Activated CD4-positive, CD25-positive, alpha-beta regulatory T cell treated with anti-CD3 and anti-CD28 coated beads, Interleukin-2, amount 50 U/mL, for 72 hours (primary cell): Measurements from ENCODE around the gene RFPL1.
"Not testable (repeated sequence)": the region's sequence is repeated elsewhere in the genome, so short reads cannot be mapped to it uniquely, and the experiment has no call there.

Experiments
- DNase-seq: peaks from one replicate; pipeline ENCODE4 v3.0.0; 2021

RFPL1 gene

DNA sequence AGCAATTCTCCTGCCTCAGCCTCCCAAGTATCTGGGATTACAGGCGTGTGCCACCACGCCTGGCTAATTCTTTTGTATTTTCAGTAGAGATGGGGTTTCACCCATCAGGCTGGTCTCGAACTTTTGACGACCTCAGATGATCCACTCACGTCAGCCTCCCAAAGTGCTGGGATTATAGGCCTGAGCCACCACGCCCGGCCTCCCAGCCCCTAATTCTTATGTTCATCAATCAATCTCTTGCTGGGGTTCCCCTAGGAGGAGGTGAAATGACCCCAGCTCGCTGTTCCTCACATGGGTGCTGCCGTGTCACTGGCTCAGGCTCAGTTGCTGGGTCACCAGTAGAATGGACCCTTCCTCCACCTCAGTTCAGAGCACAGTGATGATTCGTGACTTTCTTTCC lies at the start of gene RFPL1:
Gene RFPL1, plus strand, starts transcription at position 301 of the 400 bp plus-strand sequence.
- DNase-seq: not testable (repeated sequence)

DNA sequence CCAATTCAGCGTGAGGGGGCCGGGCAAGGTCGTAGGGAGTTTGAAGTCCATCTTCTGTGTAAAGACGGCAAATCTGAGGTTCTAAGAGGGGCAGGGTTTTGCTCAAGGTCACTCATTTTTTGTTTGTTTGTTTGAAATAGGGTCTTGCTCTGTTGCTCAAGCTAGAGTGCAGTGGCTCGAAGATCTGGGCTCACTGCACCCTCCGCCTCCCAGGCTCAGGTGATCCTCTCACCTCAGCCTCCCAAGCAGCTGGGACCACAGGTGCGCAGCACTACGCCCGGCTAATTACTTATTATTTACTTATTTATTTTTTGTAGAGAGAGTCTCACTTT lies 49.7 kb upstream of the RFPL1 start:
- no peak for DNase-seq

DNA sequence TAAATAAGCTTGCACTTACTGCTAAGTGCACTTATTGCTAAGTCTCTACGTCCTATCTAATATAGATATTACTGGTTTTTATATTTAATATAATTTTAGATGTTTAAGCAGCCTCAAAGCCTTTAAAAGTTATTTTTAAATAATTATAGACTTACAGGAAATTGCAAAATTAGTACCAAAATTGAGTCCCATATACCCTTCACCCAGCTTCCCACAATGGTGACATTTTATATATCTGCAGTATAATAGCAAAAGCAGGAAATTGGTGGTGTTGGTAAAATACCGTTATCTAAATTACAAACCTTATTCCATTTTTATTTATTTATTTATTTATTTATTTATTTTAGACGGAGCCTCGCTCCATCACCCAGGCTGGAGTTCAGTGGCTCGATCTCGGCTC lies 48.1 kb upstream of the RFPL1 start:
- no peak for DNase-seq

DNA sequence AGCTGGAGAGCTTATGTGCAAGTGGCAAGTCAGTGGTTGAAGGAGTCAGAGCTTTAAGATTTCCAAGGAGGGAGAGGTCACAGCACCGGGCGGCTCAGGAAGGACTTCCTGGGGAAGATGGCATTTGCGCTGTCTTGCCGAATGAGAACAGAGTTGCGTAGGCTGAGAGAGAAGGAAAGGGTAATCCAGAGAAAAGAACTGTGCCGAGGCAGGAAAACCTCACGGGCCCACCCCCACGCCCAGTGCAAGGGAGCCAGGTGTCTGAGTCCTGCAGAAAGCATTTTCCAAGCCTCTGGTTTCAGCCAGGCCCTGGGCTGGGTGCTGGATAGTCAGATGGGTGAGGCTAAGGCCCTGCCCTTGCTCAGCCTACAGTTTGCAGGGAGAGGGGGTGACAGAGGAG lies 46.8 kb upstream of the RFPL1 start:
- no peak for DNase-seq

DNA sequence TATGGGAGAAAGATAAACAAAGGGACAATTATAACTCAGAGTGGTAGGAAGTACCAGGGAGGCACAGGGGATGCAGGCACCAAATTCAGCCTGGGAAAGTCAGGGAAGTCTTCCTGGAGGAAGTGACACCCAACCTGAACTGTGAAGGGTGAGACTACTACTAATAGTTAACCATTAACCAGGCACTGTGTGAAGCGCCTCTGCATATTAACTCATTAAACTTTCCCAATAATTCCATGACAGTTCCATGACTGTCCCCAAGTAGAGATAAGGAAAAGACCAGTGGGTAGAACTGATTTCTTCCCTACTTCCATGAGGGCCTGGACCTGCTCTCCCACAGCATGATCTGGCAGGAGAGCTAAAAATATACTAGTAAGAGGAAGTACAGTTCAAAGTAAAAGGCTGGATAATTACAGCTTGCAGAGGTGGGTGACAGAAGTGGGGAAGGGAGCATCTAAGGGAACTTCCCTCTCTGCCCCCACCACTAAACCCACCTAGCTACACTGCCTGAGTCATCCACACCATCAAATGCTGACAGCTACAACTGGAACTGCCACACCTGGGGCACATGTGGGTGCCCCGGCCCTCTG lies 45.3 kb upstream of the RFPL1 start:
- DNase-seq: no peak

DNA sequence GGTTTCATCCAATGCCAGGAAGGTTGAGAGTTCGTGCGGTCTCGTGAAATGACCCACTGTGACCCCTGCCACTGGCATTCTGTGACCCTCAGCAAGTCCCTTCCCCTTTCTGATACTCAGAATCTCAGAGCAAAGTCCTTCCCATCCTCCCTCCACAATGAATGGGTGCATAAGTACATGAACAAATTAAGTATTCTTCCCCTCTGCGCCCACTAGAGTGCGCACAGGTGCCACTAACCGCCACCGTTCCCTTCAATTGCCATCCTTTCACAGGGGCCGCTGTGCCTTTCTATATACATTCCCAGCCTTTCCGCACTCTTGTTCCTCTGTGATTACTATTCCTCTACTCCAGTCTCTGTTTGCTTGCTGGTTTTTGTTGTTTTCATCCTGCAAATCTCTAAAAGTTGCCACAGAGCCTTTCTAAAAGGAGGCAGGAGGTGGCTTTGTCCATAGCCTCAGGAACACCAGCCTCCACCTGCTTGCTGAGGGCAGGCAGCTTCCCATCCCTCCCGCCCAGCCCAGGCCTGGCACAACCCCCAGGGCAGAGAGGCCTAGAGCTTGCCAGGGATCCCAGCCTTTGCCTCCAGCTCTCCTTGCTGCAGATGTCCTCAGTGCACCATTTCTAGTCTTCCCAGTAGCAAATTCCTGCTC lies 43.3 kb upstream of the RFPL1 start:
- DNase-seq: peak; percentile 61

DNA sequence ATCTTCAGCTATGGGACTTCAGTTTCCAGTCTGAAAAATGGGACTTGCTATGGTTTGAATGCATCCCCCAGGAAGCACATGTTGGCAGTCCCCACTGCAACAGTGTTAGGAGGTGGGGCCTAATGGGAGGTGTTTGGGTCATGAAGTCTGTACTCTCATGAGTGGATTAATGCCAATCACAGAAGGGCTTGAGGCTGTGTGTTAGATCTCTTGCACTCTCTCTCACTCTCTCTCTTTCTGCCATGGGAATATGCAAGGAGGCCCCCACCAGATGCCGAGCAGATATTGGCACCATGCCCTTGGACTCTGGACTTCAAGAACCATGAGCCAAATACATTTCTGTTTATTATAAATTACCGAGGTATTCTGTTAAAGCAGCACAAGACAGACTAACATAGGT lies 42.3 kb upstream of the RFPL1 start:
- no peak for DNase-seq

DNA sequence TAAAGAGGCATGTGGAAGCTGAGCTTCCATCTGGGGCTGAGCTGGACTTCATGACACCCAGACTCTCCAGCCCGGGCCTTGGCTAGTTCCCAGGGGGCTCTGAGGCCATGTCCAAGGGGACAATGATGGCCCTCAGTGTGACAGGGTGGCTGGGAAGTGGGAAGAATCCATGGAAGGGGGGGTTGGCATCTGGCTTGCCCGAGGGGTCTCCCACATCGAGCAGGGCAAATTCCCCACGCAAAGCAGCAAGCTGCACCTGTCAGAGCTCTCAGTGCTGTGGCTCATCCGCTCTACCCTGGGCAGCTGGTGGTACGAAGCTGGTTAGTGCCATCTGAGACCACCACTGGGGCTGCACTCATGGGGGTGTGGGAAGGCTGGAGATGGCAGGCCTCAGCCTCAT lies 40.6 kb upstream of the RFPL1 start:
- no peak for DNase-seq

DNA sequence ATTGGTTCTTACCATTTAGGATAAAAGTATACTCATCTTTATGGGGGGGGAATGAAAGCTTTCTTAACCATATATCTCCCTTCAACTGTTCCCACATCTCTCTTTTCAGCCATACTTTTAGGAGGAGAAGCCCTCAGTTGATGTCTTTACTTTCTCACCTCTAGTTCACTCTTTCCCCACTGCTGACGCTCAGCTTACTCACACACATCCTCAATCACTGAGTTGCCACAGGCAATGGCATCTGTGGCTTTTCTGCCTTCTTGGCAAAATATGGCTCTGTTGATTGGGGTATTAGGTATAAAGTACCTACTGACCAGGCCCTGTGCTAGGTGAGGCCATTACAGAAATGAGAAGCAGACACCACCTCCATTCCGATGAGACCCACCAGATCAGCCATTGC lies 37.8 kb upstream of the RFPL1 start:
- no peak for DNase-seq

DNA sequence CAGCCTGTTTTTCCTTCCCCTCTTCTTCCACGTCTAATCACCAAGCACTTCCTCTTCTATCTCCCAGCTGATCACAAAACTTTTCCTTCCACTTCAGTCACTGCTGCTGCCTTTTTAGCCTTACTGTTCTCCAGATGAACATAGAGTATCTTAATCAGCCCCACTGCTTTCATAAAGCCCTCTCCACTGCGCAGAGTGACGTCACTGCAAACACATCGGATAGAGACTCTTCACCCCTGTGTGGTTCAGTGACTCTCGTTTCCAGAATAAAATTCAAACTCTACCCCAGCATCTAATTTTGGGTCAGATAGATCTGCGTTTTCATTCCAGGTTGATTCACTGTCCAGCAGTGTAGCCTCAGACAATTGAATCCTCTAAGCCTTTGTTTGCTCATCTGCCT lies 36.8 kb upstream of the RFPL1 start:
- not testable (repeated sequence) for DNase-seq

DNA sequence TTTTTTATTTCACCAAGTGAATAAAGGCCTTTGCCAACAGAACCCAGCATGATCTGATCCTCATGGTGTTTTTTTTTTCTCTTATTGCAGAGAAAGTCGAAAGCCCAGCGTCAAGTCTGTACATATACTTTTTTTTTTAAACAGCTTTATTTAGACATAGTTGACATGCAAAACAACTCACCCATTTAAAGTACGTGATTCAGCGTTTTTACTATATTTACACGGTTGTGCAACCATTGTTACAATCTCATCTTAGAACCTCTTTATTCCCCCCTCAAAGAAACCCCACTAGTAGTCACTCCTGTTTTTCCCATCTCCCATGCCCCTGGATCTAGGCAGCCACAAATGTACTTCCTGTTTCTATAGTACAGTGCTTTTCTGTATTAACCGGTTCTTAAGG lies 29.4 kb upstream of the RFPL1 start:
- no peak for DNase-seq

DNA sequence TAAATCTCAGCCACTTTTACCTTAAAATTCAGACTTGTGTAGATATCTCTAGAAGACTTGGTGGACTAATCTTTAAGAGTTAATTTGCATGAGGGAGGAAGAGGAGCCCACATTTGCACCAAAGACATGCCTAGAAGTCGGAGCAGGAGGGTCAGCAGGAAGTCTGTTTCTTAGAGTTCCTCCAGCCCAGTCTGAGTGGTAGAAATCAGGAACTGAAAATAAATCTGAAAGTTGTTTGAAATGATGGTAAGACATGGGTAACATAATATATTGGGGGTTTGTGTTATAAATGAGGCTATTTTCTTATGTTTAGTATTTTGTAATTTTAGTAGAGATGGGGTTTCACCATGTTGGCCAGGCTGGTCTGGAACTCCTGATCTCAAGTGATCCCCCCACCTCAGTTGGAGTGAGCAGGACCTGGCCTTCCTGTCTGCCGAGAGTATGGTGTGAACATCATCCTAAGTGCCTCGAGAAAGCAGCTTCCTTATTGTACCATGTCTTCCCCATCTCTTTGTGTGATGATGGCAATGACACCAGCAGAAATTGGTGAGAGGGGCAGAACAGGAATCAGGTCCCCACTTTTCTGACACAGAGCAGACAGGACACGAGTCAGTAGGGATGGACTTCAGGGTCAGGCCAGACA lies 26.7 kb upstream of the RFPL1 start:
- not testable (repeated sequence) for DNase-seq

DNA sequence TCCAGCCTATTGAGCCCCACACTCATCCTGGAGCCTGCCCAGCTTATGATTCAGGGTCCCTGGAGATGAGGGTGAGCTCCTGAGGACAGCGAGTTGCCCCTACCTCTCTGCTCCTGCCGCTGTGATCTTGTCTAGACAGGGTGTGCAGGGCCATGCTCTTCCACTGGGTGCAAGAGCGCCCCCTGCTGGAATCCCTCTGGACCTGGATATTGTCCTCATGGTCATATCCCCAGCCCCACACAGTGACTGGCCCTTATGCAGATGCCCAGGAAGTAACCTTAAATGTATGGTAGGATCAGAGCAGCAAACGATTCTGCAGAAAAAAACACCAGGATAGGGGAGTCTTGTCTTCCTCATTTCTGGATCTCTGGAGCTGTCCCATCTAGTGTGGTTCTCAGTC lies 25.6 kb upstream of the RFPL1 start:
- not testable (repeated sequence) for DNase-seq

DNA sequence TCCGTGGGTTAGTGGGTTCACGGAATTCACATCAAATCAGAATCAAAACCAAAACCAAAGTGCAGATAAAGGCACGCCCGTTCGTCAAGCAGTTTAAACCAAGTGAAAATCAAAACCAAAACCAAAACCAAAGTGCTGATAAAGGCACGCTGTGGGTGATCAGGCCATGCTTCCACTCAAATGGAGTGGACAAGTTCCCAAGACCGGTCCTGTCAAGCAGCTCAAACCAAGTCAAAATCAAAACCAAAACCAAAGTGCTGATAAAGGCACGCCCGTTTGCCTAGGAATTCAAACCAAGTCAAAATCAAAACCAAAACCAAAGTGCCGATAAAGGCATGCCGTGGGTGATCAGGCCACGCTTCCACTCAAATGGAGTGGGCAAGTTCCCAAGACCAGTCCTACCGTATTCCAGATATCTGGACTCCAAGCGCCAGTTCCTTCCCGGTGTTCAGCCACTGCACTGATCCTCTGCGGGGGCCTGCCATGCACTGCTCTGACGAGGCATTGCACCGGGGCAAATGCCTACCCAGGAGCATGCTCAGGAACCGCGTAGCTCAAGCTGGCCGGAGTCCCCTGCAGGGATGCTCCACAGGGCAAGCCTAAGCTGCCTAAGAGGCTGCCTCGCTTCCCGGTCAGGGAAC lies 23.3 kb upstream of the RFPL1 start:
- DNase-seq: peak; percentile 47

DNA sequence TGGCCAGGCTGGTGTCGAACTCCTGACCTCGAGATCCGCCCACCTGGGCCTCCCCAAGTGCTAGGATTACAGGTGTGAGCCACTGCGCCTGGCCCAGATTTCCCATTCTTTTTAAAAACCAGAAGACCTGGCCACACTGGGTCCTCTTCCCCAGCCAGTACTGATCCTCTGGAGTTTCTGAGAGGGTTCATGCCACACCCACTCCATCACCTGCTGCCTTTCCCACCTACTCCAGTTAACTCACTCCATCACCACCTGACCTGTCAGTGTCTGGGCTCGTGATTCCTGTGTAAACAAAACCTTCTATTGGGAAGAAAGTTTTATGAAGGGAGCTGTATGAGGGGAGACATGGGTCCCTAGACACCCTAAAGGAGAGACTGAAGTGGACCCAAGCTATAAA lies 19.7 kb upstream of the RFPL1 start:
- not testable (repeated sequence) for DNase-seq

DNA sequence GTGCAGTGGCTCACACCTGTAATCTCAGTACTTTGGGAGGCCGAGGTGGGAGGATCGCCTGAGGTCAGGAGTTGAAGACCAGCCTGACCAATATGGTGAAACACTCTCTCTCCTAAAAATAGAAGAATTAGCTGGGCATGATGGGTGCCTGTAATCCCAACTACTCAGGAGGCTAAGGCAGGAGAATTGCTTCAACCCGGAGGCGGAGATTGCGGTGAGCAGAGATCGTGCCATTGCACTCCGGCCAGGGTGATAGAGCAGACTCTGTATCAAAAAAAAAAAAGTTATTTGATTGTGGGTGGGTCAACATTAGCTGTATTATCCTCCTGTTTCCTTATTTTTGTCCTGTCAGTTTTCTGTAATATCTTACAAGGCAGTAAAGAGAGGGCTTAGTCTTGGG lies 11.9 kb upstream of the RFPL1 start:
- no peak for DNase-seq

DNA sequence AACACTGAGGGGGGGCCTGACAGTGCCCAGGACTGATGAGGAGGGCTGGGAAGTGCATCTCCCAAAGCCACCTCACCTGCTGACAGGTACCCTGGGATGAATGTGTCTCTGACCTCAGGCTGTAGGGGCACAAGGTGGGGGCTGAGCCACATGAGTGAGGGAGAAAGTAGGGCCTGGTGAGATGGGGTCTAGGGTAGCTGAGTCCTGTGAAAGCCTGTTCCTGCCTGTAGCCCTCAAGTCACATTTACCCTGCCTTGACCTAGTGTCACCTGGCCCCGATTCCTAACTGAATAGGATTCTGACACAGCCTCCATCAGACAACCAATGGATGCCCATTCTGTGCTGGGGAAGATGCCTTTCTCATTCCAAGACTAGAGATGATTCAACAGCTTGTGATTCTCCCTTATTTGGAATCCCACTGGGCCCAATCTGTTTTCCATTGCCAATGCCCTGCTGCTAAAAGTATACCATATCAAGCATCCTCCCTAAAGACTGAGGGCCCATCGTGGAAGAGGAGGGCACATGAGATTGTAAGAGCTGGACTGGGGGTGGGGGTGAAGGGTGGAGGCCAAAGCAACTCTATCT lies 11.1 kb upstream of the RFPL1 start:
- no peak for DNase-seq

DNA sequence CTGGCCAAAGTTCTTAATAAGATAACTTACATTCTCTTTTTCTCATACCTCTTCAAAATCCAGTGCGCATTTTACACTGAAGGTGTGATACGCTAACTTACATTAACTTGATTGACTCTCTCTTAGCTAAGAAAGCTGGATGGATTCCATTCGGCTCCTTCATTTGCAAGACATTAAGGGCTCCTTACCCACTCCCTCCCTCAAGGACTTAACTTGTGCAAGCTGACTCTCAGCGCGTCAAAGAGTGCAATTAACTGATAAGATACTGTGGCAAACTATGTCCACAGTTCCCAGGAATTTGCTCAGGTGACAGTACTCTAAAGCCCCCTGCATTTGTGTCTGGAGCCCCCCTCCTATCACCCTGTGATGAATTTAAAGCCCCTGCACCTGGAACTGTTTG lies 6.4 kb upstream of the RFPL1 start:
- no peak for DNase-seq

DNA sequence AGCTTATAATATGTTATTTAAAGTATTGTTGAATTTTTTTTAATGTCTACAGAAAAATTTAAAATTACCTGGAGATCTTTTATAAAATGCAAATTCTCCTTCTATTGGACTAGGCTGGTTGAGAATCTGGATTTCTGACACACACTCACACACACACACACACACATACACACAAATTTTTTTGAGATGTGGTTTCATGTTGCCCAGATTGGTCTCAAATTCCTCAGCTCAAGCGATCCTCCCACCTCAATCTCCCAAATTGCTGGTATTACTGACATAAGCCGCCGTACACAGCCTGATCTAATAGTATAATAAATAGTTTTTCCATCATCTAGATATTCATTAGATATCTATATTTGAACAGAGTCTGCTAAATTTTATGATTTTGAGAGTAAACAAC lies 4.5 kb upstream of the RFPL1 start:
- DNase-seq: no peak

DNA sequence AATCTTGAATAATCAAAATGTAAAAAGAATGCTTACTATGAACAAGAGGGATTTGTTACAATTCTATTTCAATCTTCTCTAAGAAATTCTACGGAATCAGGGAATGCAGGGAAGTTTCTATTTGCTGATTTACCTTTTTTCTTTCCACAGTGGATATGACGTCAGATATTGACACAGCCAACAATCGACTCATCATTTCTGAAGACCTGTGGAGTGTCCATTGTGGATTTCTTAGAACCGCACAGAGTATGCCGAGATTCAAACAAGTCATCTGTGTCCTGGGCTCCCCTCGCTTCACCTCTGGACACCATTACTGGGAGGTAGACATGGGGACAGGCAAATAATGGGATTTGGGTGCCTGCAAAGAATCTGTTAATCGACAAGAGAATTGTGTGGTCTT lies 4.1 kb upstream of the RFPL1 start:
- DNase-seq: no peak

DNA sequence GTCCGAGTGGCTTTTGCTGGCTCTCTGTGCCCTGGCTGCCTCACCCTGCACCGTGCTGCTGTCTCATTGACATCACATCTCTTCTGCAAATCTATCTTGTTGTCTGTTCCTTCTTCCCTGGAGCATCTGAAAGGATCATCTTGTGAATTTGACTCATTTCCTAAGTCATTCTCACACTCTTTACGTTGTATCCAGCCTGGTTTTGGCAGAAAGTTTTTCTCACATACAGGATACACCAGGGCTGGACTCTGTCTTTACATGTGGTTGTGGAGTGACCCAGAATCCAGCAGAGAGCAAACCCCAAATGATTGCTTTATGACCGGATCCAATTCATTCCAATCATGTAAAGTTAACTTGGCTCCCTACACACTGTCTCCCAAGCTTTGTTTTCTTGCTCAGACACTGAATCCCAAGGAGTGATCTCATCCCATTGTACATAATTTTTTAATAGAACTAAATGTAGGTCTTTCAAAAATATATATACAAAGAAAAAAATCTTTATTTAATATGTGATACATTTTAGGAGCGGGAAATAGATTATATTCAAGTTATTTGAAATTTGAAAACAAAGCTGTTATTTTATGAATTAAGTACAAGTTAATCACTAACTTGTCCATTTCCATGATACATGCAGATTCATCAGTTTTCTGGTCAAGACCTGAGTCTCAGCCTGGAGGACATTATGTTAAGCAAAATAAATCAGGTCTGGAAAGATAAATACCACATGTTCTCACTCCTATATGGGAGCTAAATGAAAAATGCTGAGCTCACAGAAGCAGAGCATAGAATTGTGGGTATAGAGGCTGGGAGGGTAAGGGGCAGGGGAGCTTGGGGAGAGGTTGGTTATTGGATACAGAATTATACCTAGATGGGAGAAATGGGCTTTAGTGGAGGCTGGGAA lies 2.9 kb upstream of the RFPL1 start:
- no peak for DNase-seq

DNA sequence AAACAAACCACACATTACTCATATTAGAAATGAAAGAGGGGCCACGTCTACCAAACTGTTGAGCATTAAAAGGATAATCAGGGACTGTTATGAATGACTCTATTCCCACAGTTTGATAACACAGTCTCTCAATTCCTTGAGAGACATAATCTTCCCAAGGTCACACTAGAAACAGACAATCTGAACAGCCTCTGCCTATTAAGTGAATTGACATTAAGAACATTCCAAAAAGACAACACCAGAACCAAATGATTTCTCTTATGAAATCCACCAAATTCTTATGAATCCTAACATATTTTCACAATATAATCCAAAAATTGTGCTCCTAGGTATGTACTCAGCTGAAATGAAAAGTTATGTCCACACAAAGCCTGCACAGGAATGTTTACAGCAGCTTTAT lies 4.6 kb downstream of the RFPL1 start:
- no peak for DNase-seq

DNA sequence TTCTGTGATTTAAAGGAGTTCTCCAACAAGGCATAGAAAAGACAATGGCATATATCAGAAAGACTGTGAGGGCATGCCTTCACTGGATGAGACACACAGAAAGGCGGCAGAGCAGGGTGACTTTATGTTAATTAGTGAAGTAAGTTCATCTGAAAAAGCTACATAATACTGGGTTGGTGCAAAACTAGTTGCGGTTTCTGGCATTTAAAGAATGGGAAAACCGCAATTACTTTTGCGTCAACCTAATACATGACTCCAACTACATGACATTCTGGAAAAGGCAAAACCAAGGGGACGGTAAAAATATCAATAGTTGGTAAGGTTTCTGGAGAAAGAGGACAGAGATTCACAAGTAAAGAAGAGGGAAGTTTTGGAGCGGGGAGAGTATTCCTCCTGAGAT lies 5.1 kb downstream of the RFPL1 start:
- DNase-seq: no peak
